IPS-20b (cell line): ENCODE measurements around the gene ENAH.

Experiments
- H3K27ac ChIP-seq: one replicate; pipeline ENCODE4 v1.5.1; 2013; ENCODE audit warnings: low read length
- H3K27me3 ChIP-seq: 2 replicates; pipeline ENCODE4 v1.6.1; 2013; ENCODE audit warnings: mild to moderate bottlenecking, low read length, inconsistent platforms; ENCODE audit not compliant: insufficient read depth
- H3K36me3 ChIP-seq: 2 replicates; pipeline ENCODE4 v1.6.1; 2013; ENCODE audit warnings: low read depth, mild to moderate bottlenecking, inconsistent platforms, low read length, moderate library complexity; ENCODE audit not compliant: insufficient read depth
- H3K4me1 ChIP-seq: 2 replicates; pipeline ENCODE4 v1.6.1; 2013; ENCODE audit warnings: mild to moderate bottlenecking, control low read depth, inconsistent platforms, low read length, moderate library complexity; ENCODE audit not compliant: insufficient read depth
- H3K4me3 ChIP-seq: 2 replicates; pipeline ENCODE4 v1.5.1; 2013; ENCODE audit warnings: mild to moderate bottlenecking, low read length, inconsistent platforms
- H3K9ac ChIP-seq: 2 replicates; pipeline ENCODE4 v1.6.1; 2013; ENCODE audit warnings: low read depth, mild to moderate bottlenecking, inconsistent platforms, low read length, moderate library complexity
- H3K9me3 ChIP-seq: 2 replicates; pipeline ENCODE4 v1.6.1; 2013; ENCODE audit warnings: mild to moderate bottlenecking, low read depth, low read length, inconsistent platforms; ENCODE audit not compliant: insufficient read depth

ENAH gene

DNA sequence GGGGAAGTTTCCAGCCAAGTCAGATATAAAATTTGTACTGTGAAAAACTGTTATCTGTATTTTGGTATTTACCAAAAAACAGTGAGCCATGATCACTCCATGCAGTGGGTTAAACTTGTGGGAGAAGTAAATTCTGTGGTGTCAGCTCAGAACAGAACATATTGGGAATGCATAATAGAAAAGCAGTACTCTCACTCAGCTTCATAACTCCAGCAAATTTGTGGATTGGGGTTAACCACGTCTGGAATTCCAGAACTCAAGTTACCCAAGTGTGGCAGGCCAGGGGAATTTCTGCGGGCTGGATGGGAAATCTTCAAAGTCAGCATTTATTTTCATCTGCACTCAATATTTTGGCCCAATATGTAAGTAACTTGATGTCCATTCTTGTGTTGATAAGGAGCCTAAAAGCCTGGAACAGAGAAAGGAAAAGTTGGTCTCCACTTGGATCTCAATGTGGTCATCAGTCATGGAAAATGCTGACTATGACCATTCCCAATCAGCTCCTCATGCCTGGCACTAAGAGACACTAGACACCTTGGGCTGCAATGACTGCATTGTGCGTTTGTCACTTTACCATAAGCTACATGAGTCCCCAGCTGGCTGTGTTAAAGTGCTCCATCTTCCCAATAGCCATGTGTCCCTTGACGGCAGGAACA, 39.1 kb upstream of the ENAH start:
- Histone ChIP-seq H3K9ac (no peak overlapping the region), H3K9me3 (no peaks in the 10 kb centered on the region; the same call in 1 of the 2 replicates), H3K27me3 (no peaks in the 10 kb centered on the region), H3K27ac (no peak overlapping the region), H3K4me3 (no peak overlapping the region), H3K36me3 (no peaks in the 10 kb centered on the region), H3K4me1 (no peaks in the 10 kb centered on the region)

- Histone ChIP-seq H3K27ac (no peak overlapping the region), H3K36me3 (no peaks in the 10 kb centered on the region), H3K27me3 (no peaks in the 10 kb centered on the region), H3K4me1 (no peaks in the 10 kb centered on the region), H3K9ac (no peak overlapping the region), H3K4me3 (no peak overlapping the region), H3K9me3 (no peaks in the 10 kb centered on the region; the same call in 1 of the 2 replicates)
These were observed 38.5 kb upstream of the ENAH start for GRCh38 chr1:225691377-225691776.

GRCh38 chr1:225689882-225690459, 37.0 kb upstream of the ENAH start:
- Histone ChIP-seq H3K9me3 (no peaks in the 10 kb centered on the region; the same call in 1 of the 2 replicates), H3K27me3 (no peaks in the 10 kb centered on the region), H3K36me3 (no peaks in the 10 kb centered on the region), H3K4me3 (no peak overlapping the region), H3K9ac (no peak overlapping the region), H3K27ac (no peak overlapping the region), H3K4me1 (no peaks in the 10 kb centered on the region)

DNA sequence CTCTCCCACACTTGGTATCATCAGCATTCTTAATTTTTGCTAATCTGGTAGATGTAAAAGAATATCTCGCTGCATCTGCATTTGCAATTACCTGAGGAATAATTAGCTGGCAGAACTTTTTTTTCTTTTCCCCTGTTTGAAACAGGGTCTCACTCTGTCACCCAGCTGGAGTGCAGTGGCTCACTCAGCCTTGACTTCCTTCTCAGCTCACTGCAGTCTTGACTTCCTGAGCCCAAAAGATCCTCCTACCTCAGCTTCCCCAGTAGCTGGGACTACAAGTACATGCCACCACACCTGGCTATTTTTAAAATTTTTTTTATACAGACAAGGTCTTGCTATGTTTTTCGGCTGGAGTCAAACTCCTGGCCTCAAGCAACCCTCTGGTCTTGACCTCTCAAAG, 35.4 kb upstream of the ENAH start:
- Histone ChIP-seq H3K9ac (no peak overlapping the region), H3K27ac (no peak overlapping the region), H3K4me1 (no peaks in the 10 kb centered on the region), H3K36me3 (no peaks in the 10 kb centered on the region), H3K4me3 (no peak overlapping the region), H3K27me3 (no peaks in the 10 kb centered on the region), H3K9me3 (no peaks in the 10 kb centered on the region)

- Histone ChIP-seq H3K9me3 (no peaks in the 10 kb centered on the region), H3K27me3 (no peaks in the 10 kb centered on the region), H3K9ac (no peak overlapping the region), H3K4me3 (no peak overlapping the region), H3K36me3 (no peaks in the 10 kb centered on the region), H3K27ac (no peak overlapping the region), H3K4me1 (no peaks in the 10 kb centered on the region)
These were observed 32.7 kb upstream of the ENAH start for GRCh38 chr1:225685476-225686176.

DNA sequence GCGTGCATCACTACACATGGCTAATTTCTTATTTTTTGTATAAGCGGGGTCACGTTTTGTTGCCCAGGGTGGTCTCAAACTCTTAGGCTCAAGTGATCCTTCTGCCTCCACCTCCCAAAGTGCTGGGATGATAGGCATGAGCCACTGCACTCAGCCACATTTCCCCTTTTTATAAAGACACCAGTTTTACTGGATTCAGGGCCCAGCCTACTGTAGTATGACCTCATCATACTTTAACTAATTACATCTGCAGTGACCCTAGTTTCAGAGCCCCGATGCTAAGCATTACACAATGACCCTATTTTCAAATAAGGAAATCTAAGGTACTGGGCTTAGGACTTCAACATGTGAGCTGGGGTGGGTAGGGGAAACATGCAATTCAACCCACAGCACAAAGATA, 31.8 kb upstream of the ENAH start:
- Histone ChIP-seq H3K9me3 (no peaks in the 10 kb centered on the region), H3K27ac (no peak overlapping the region), H3K9ac (no peak overlapping the region), H3K4me1 (no peaks in the 10 kb centered on the region), H3K36me3 (no peaks in the 10 kb centered on the region), H3K27me3 (no peaks in the 10 kb centered on the region), H3K4me3 (no peak overlapping the region)

DNA sequence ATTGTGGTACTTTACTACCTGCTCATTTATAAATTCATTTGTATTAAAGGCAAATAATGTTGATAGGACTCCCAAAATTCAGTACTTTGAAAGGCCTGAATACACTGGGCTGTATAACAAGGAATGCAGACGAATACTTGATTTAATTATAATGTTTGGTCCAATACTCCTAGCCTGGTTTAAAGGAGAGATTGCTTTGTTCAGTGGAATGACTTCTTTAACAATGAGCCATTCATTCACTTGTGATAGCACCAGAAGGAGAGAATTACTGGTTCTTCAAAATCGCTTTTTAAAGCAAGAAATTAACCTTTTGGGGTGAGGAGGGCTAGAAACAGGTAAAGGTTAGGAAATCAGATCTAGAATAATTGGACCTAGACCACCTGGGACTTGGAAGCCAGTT, 28.3 kb upstream of the ENAH start:
- no peaks in the 10 kb centered on the region for H3K9me3 ChIP-seq

GRCh38 chr1:225678545-225678944, 25.6 kb upstream of the ENAH start:
- H3K9ac ChIP-seq, result no peak overlapping the region
- no peaks in the 10 kb centered on the region for H3K36me3 ChIP-seq
- H3K27ac ChIP-seq, result no peak overlapping the region
- H3K9me3 ChIP-seq, result no peaks in the 10 kb centered on the region
- no peak overlapping the region for H3K4me3 ChIP-seq
- H3K27me3 ChIP-seq, result peaks cover 23% of the 10 kb centered on the region
- 0 out of 2 replicates have a peak, but pooled peaks cover 4% of the 10 kb centered on the region for H3K4me1 ChIP-seq

More for the DNA sequence above, 28.3 kb upstream of the ENAH start:
- peaks cover 23% of the 10 kb centered on the region for H3K27me3 ChIP-seq
- no peak overlapping the region for H3K27ac ChIP-seq
- 0 out of 2 replicates have a peak, but pooled peaks cover 4% of the 10 kb centered on the region for H3K4me1 ChIP-seq
- H3K4me3 ChIP-seq, result no peak overlapping the region
- no peak overlapping the region for H3K9ac ChIP-seq
- H3K36me3 ChIP-seq, result no peaks in the 10 kb centered on the region

DNA sequence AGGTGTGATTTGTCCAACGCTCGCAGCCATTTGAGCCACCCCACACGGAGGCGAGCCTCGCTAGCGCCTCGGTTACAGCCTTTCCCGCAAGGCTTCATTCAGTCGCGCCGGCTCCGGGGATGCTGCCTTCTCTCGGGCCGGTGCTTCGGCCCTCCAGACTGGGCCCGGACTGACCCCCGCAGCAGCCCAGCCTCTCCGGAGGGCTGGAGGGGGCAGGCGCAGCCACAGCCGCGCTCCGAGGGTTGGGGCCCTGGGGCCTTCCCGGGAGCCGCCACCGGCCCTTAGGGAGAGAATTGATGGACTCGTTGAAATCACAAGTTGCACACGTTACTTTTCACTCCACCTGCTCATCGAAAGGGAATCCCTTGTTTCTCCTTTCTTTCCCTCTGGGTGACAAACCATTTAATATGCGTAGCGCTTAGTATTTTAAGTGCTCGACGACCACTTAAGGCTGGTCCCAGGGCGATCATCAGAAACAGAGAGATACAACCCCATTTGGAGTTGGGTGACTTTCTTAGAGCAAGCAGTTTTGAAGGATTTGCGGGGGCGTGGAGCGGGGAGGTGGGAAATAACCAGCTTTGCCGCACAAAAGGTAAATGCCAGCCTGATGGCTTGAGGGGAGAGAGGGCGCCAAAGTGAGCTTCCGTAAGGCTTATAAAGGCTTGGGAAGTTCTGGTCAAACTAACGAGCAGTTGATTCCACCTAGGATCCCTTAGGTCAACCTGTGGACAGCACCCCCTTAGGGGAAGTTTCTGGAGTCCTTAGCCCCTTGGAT, 24.6 kb upstream of the ENAH start:
- Histone ChIP-seq H3K27me3 (peaks cover 23% of the 10 kb centered on the region), H3K4me3 (peak overlapping the region; percentile 68), H3K9me3 (no peaks in the 10 kb centered on the region), H3K27ac (no peak overlapping the region), H3K36me3 (no peaks in the 10 kb centered on the region), H3K9ac (peak overlapping the region; percentile 67; the same call in 1 of the 2 replicates), H3K4me1 (0 out of 2 replicates have a peak, but pooled peaks cover 4% of the 10 kb centered on the region)

DNA sequence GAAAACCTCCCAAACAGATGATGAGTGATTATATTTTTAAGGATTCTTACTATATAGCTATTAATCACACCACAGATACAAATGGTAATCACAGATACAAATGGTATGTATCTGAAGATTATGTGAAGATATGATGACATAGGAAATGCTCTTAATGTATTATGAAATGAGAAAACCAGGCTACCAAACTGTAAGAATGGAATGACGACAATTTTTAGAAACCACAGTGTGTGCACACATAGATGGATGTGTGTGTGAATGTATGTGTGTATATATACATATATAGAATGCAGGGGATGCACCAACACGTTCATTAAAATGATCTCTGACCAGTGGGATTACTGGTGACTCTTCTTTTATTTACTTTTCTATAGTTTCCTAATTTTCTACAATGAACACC, 21.5 kb upstream of the ENAH start:
- Histone ChIP-seq H3K4me1 (0 out of 2 replicates have a peak, but pooled peaks cover 4% of the 10 kb centered on the region), H3K9ac (no peak overlapping the region), H3K27ac (no peak overlapping the region), H3K9me3 (no peaks in the 10 kb centered on the region), H3K36me3 (no peaks in the 10 kb centered on the region), H3K4me3 (no peak overlapping the region), H3K27me3 (peaks cover 23% of the 10 kb centered on the region)

DNA sequence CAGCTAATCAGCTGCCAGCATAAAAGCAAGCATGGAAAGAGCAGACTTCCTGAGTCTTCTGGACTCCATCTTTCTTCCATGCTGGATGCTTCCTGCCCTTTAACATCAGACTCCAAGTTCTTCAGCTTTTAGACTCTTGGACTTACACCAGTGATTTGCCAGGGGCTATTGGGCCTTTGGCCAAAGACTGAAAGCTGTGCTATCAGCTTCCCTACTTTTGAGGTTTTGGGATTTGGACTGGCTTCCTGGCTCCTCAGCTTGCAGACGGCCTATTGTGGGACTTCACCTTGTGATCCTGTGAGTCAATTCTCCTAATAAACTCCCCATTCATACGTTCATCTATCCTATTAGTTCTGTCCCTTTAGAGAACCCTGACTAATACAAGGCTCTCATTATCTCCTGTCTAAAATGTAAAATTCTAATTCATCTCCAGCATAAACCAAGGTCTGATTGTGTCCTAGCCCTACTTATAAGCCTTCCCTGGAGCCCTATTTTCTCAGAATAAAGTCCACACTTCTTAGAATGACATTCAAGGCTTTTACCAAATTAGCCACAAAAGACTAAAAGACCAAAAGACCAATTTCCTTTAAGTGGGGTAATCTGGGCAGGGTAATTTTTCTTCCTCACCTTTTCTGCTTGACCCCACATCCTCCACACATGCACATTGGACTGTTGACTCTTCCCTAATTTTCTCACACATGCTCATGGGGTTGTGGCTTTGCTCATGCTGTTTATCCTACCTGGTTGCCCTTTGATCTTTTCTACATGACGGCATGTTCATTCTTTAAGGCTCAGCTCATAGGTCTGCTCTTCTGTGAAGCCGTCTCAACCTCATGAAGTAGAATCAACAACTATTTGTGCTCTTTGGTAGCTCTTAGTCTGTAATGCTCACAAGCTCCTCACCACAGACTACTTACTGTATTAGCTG, 18.1 kb upstream of the ENAH start:
- no peaks in the 10 kb centered on the region for H3K36me3 ChIP-seq
- no peak overlapping the region for H3K9ac ChIP-seq

More for the DNA sequence above, 18.1 kb upstream of the ENAH start:
- no peak overlapping the region for H3K27ac ChIP-seq
- H3K4me1 ChIP-seq, result no peaks in the 10 kb centered on the region
- H3K27me3 ChIP-seq, result no peaks in the 10 kb centered on the region
- no peaks in the 10 kb centered on the region for H3K9me3 ChIP-seq
- no peak overlapping the region for H3K4me3 ChIP-seq
